Measurements from ENCODE around the gene ELMO1. TPM values are rescaled to one million over a fixed set of nuclear protein-coding genes. Genes with fewer than 3 reads are reported as not detected.

ELMO1 gene
- total and polyA plus RNA-seq, 2 of the 13 experiments (the other 11 are each of a cell fraction or from before 2014, with no cell fraction given): 0.11 to 0.17 TPM

DNA sequence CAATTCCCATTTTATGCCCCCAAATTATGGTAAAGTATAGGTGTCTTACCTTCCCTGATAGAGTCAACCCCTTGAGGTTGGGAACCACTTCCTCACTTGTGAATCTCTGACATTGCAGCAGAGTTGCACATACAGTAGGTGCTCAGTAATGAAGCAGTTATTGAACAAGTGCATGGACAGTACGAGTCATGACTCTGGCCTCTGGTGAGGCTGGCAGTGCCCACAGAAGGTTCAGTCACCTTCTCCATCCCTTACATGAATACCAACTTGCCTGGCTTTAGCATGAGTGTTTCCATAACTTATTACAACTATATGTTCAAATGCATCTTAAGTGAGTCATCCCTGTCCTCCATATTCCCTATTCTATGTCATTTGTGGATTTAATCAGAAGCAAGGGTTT, 340.0 kb downstream of the ELMO1 start:
- CTCF ChIA-PET (ENCODE audit: low intra/inter-chr PET ratio, low total read pairs): no interaction called here
- POLR2A ChIA-PET: no interaction called here

More for the DNA sequence above, 340.0 kb downstream of the ELMO1 start:
- Histone ChIP-seq H3K79me2 (ENCODE audit: insufficient read depth, low read length) (no peaks in the 10 kb centered on the region), H3K4me3 (replicated peaks in 1 of 3; ENCODE audit: insufficient read depth in 1 of 3, low read depth in 2 of 3, low read length in 3 of 3) (no peak overlapping the region), H3K27me3 (ENCODE audit: control insufficient read depth in 1 of 2, insufficient read depth in 2 of 2, low read length in 2 of 2) (0 out of 5 replicates have a peak, but pooled peaks cover 0 to 1% of the 10 kb centered on the region in 2 experiments), H3K27ac (ENCODE audit: extremely low read length, insufficient read depth, low read length) (no peak overlapping the region), H3K9ac (ENCODE audit: insufficient read depth, low read depth, low read length) (no peak overlapping the region), H3K36me3 (replicated peaks in 1 of 2; ENCODE audit: control insufficient read depth in 1 of 2, insufficient read depth in 2 of 2, low read length in 2 of 2) (no peaks in the 10 kb centered on the region), H4K20me1 (ENCODE audit: insufficient read depth, low read length) (no peaks in the 10 kb centered on the region), H3K9me3 (ENCODE audit: low read length) (no peaks in the 10 kb centered on the region), H2AFZ (ENCODE audit: low read length) (no peak overlapping the region), H3K4me1 (ENCODE audit: insufficient read depth, low read length) (peaks cover 31% of the 10 kb centered on the region), H3K4me2 (ENCODE audit: low read depth, low read length) (no peak overlapping the region)
- in situ Hi-C loops (cut with HindIII; ENCODE audit: extremely low pct_ligation_motif_present, low pct_unique_long_range_greater_than_20kb): no loop called here
- DNase-seq (ENCODE audit: low spot score): no peak
- FAIRE-seq: no peak
- 64% methylated on average over 1 of the region's 1 CpG for WGBS (ENCODE audit: low lambda C conversion rate)
- intact Hi-C loops (cut with micrococcal nuclease; ENCODE audit: unreplicated experiment): loop anchor here (5.0 to 10.0 kb wide), 2 partner anchors 36 to 66 kb away; no protein-coding TSS in a partner anchor
- 0 out of 2 replicates have a peak, but pooled peaks have one; percentile 0 for TF ChIP-seq FOSL2 (CRISPR knock-in tag; IDR thresholded peaks at IDR 0.05)
- no peak for TF ChIP-seq REPIN1 (CRISPR knock-in tag; IDR thresholded peaks at IDR 0.05; ENCODE audit: borderline replicate concordance, low read depth)
- TF ChIP-seq, protein P1, sequence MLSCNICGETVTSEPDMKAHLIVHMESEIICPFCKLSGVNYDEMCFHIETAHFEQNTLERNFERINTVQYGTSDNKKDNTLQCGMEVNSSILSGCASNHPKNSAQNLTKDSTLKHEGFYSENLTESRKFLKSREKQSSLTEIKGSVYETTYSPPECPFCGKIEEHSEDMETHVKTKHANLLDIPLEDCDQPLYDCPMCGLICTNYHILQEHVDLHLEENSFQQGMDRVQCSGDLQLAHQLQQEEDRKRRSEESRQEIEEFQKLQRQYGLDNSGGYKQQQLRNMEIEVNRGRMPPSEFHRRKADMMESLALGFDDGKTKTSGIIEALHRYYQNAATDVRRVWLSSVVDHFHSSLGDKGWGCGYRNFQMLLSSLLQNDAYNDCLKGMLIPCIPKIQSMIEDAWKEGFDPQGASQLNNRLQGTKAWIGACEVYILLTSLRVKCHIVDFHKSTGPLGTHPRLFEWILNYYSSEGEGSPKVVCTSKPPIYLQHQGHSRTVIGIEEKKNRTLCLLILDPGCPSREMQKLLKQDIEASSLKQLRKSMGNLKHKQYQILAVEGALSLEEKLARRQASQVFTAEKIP (CRISPR knock-in tag; IDR thresholded peaks at IDR 0.05; ENCODE audit: borderline replicate concordance): no peak
- TF ChIP-seq ZNF20 (CRISPR knock-in tag; IDR thresholded peaks at IDR 0.05): no peak
- no peak for TF ChIP-seq ZNF263 (CRISPR knock-in tag; IDR thresholded peaks at IDR 0.05)
- TF ChIP-seq, protein P2, sequence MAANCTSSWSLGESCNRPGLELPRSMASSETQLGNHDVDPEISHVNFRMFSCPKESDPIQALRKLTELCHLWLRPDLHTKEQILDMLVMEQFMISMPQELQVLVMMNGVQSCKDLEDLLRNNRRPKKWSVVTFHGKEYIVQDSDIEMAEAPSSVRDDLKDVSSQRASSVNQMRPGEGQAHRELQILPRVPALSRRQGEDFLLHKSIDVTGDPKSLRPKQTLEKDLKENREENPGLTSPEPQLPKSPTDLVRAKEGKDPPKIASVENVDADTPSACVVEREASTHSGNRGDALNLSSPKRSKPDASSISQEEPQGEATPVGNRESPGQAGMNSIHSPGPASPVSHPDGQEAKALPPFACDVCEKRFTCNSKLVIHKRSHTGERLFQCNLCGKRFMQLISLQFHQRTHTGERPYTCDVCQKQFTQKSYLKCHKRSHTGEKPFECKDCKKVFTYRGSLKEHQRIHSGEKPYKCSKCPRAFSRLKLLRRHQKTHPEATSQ (CRISPR knock-in tag; IDR thresholded peaks at IDR 0.05; ENCODE audit: borderline replicate concordance): no peak
- no TSS peak for BruUV-seq (replicated peaks)
- ATAC-seq: no peak

All from HepG2 (cell line).